HG02623 (cell line): ENCODE data around the gene CHGA.

Experiments
- ATAC-seq: cut with Tn5 transposase; IDR thresholded peaks from one replicate; pipeline ENCODE4 v1.9.1; 2021; ENCODE audit warnings: moderate library complexity; ENCODE audit not compliant: unreplicated experiment

Gene CHGA

GRCh38 chr14:92929689-92930608, 7.0 kb downstream of the CHGA start:
- no peak for ATAC-seq

GRCh38 chr14:92930737-92931602, 8.0 kb downstream of the CHGA start:
- no peak for ATAC-seq

GRCh38 chr14:92931681-92932447, 8.9 kb downstream of the CHGA start:
- ATAC-seq, result no peak

GRCh38 chr14:92932448-92933395, 9.8 kb downstream of the CHGA start:
- no peak for ATAC-seq

GRCh38 chr14:92933481-92933880, 10.5 kb downstream of the CHGA start:
- ATAC-seq, result no peak

- no peak for ATAC-seq
Observed at GRCh38 chr14:92934196-92935085, 11.5 kb downstream of the CHGA start.

DNA sequence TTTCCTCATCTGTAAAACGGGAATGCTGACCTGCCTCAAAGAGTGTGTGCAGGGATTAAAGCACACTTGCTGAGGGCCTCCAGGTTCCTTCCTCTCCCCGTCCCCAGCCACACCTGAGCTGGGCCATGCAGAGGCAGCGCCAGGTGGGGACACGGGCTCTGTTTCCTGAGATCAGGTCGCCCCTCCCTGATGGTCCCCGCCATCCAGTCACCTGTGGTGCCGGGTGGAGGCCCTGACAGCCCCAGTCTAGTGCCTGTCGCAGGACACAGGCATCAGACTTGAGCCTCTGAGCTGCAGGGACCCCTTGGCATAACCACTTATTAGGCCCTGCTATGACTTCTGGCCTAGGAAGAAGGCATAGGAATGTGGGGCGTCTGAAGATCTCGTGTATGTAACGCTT, 12.5 kb downstream of the CHGA start:
- no peak for ATAC-seq

DNA sequence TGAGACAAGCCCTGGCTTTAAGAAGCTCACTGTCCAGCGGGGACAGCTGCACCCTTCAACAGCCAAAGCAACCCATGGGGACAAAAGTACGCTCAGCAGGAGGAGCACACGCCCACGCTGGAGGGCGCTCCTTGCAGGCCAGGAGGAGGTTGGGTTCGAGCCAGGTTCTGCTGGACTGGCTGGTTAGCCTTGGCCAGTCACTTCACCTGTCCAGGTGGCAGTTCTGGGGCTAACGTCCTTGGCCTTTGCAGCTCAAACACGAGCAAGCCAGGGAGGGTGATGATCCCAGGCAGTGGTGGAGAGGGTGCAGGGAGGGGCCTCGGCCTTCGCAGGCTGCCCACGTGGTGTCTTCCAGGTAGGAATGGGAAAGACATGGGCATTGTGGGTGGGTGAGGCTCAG, 13.1 kb downstream of the CHGA start:
- no peak for ATAC-seq

DNA sequence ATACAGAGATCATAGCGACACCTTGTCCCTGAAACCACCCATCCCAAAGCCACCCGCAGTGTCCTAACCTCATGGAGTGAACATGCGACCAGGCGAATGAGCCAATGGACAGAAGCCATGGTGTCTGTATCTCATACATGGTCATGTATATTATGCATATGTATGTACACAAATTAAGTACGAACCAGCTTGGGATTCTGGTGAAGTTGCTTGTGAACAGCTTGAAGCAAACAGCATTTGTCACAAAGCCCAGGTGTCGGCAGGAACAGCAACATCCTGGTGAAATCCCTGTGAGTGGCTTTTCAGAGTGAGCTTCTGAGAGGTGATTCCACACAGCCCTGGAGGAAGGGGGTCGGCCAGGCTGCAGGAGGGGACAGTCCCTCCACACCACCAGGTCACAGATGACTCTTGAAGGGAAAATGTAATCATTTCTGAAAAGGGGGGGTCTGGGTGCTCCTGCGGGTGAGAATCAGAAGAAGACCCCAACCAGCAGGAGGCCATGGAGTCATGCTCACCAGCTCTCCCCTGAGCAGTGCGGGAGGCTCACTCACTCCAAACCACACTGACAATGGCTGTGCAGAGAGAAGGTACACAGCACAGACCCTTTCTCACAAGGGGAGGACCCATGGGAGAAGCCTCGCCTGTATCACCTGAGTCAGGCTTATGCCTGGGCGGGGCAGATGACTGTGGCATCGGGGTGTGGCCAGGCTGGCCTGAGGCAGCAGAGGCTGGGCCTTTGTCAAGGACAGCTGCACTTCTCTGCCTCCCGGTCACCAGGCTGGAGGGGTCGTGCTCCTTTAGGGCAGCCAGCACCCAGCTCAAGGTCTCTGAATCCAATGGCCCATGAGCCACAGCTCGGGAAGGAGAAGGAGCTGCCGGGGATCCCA, 14.3 kb downstream of the CHGA start:
- ATAC-seq, result no peak

- ATAC-seq, result no peak
Observed at GRCh38 chr14:92938235-92938875, 15.4 kb downstream of the CHGA start.

DNA sequence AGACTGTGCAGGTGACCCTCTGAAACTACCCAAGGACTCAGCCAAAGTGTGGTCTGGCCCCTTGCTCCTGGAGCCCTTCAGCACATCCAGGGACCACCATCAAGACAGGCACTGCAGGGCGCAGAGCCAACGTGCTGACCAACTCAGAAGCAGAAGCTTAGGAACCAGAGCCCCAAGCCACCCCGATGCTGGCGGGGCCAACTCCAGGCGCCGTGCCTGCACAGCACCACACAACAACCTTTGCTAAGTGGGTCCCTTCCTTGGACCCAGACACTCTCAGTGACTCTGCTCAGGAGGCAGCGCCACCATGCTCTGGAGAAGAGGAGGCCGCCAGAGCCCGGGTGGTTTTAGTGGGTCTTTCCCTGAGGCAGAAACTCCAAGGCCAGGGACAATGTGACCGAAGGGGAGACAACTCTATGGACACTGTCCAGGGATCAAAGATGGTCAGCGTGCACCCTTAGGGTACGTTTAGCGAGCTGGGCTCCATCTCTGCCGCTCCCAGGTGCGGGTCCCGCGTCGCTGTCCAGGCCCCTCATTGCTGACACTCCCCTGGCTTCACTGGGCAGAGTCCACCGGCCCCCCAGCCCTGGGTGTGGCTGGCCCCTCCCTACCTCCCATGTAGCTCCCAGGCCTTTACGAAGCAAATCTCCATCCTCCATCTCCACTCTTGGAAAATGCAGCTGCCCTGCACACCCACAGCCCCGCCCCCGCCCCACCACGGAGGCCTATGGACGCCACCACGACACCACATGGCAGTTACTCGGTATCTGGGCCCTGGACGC, 16.1 kb downstream of the CHGA start:
- no peak for ATAC-seq

DNA sequence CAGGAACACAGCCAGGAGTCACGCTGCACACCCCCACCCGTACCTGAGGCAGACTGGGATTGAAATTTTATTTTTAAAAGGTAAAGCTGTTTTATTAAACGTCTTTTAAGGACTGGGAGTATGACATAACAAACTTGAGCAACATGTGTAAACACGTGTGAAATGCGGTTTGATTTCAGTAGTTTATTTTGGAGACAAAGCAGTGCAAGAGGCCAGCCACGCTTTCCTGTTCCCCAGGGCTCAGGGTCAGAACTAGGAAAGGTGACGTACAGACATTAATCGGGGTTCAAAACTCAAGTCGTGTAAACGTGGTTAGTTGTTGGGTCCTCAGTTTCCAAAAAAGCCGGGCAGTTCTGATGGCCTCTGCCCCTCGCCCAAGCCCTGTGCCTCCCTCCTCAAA, 16.7 kb downstream of the CHGA start:
- ATAC-seq, result no peak

DNA sequence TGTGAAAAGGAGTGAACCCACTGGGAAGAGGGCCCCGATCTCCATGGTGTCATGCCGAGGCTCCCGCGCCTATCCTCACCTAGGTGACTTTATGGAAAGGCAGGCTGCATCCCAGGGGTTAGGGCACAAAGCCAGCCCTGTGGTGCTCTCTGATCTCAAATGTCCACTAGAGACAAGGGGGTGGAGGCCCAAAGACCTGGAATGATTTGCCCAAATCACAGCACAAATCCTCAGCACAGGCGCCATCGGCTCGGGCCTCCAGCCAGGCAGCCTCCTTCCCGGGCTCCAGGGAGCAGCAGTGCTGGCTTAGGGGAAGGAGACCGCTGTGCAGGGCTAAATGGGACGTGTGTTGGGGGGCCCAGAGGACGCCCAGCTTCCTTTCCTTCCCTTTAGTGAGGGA, 17.6 kb downstream of the CHGA start:
- ATAC-seq, result no peak

DNA sequence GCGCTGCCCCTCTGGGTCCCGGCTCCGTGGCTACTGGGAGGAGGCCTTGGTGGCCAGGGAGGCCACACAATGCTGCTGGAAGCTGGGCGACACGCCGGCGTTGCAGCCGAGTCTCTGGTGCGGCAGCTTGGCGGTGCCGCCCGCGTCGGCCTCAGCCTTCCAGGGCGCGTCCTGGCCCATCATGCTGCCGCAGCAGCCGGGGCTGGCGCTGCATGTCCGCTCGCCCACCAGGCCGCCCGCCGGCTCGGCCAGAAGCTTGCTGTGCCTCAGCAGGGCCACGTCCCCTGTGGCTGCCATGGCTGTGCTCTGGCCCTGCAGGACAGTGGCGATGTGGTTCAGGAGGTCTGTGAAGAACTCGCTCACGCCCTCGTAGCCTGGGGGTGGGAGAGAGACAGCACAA, 18.6 kb downstream of the CHGA start:
- ATAC-seq, result no peak

- ATAC-seq, result no peak
Observed at GRCh38 chr14:92942136-92942535, 19.2 kb downstream of the CHGA start.

GRCh38 chr14:92942576-92942975, 19.6 kb downstream of the CHGA start:
- ATAC-seq, result no peak
